Tibial artery (tissue), 4 donors: ENCODE data around the gene RARB.

Experiments used
- DNase-seq, 2 donors: peaks; one replicate each; pipeline ENCODE4 v3.0.0-alpha.2; 2019
- H3K27ac ChIP-seq, 2 donors: fragments of 200-600 bp; sonication (generic) in 1 of 2; 1 replicate in 1 of 2; 2 replicates in 1 of 2; pipeline ENCODE4 v1.5.1; 2018 to 2019; ENCODE audit warnings: mild to moderate bottlenecking in 1 of 2
- H3K27me3 ChIP-seq, 2 donors: fragments of 200-600 bp; sonication (generic) in 1 of 2; one replicate each; pipeline versions ENCODE4 v1.5.1 to v1.6.0; 2016 to 2019
- H3K36me3 ChIP-seq, 3 donors: fragments of 200-600 bp; sonication (generic) in 2 of 3; one replicate each; pipeline ENCODE4 v1.5.1; 2016 to 2019; ENCODE audit warnings: mild to moderate bottlenecking in 2 of 3
- H3K4me1 ChIP-seq, 4 donors: fragments of 200-600 bp; sonication (generic) in 2 of 4; 1 replicate in 3 of 4; 2 replicates in 1 of 4; pipeline ENCODE4 v1.5.1; 2016 to 2019
- H3K4me3 ChIP-seq, 2 donors: fragments of 200-600 bp; sonication (generic) in 1 of 2; 1 replicate in 1 of 2; 2 replicates in 1 of 2; pipeline ENCODE4 v1.5.1; 2018 to 2019; ENCODE audit warnings: mild to moderate bottlenecking in 2 of 2
- H3K9me3 ChIP-seq, 3 donors: fragments of 200-600 bp; sonication (generic) in 1 of 3; one replicate each; pipeline ENCODE4 v1.5.1; 2016 to 2019
- CTCF ChIP-seq, 2 experiments: fragments of 200-600 bp in 1 of 2; fragments of 450-650 bp in 1 of 2; IDR thresholded peaks; one replicate each; pipeline ENCODE4 v1.5.1; 2017 to 2019; ENCODE audit warnings: antibody characterized with exemption in 2 of 2, mild to moderate bottlenecking in 1 of 2, moderate library complexity in 1 of 2
- intact Hi-C: fragments of 100-400 bp; cut with DNase I; formaldehyde crosslinking; loops from one replicate; pipeline ENCODE4 v1.15.0; 2023; ENCODE audit warnings: low total_unique reads

RARB gene

GRCh38 chr3:25385807-25386460 is 42.1 kb upstream of the RARB start:
- no peak overlapping the region for H3K4me3 ChIP-seq
- no peak overlapping the region for H3K27ac ChIP-seq
- H3K27me3 ChIP-seq, result no peaks in the 10 kb centered on the region
- DNase-seq, result no peak
- peaks cover 0 to 3% (median 0%) of the 10 kb centered on the region in 4 donors for H3K4me1 ChIP-seq
- no peaks in the 10 kb centered on the region for H3K9me3 ChIP-seq
- H3K36me3 ChIP-seq, result no peaks in the 10 kb centered on the region
- intact Hi-C loops, result no loop called here
- no peak for TF ChIP-seq CTCF (IDR thresholded peaks at IDR 0.05)

DNA sequence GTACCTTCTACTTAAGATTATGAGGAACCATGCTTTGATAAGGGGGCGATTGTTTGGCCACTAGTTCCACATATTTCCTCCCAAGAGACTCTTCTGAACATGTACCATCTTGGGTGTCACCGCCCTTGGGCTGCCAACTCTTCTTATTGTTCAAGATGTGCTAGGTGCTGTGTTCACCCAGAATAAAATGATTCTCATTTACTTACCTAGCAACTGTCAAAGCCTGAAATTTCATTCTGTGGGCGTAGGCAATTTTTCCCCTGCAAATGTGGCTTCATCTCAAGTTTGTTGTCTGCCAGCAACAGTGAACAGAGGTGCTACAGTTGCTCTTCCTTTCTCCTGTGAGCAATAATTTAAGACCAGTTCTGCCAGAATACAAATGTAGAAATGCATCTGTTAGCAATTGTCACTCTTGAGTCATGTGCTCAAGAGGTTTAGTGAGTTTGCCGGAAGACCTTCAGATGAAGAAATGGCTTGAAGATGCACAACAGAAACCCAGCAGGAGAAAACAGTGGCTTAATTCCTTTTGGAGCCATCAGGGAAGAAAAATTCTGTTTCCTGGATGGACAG is 41.3 kb upstream of the RARB start:
- no peak for DNase-seq
- no peaks in the 10 kb centered on the region for H3K36me3 ChIP-seq
- no peak overlapping the region for H3K27ac ChIP-seq
- no peaks in the 10 kb centered on the region for H3K27me3 ChIP-seq
- no peak for TF ChIP-seq CTCF (IDR thresholded peaks at IDR 0.05)
- intact Hi-C loops, result no loop called here
- no peaks in the 10 kb centered on the region for H3K4me1 ChIP-seq
- H3K9me3 ChIP-seq, result no peaks in the 10 kb centered on the region
- H3K4me3 ChIP-seq, result no peak overlapping the region

- no peak overlapping the region for H3K4me3 ChIP-seq
- no peaks in the 10 kb centered on the region for H3K36me3 ChIP-seq
- DNase-seq, result no peak
- H3K9me3 ChIP-seq, result no peaks in the 10 kb centered on the region
- H3K4me1 ChIP-seq, result no peaks in the 10 kb centered on the region
- no peak for TF ChIP-seq CTCF (IDR thresholded peaks at IDR 0.05)
- intact Hi-C loops, result no loop called here
- H3K27ac ChIP-seq, result no peak overlapping the region
- no peaks in the 10 kb centered on the region for H3K27me3 ChIP-seq
Observed at GRCh38 chr3:25390605-25391004, 37.5 kb upstream of the RARB start.

- Histone ChIP-seq H3K36me3 (no peaks in the 10 kb centered on the region), H3K27ac (no peak overlapping the region), H3K27me3 (no peaks in the 10 kb centered on the region), H3K9me3 (no peaks in the 10 kb centered on the region), H3K4me3 (no peak overlapping the region), H3K4me1 (peaks cover 0 to 6% (median 2%) of the 10 kb centered on the region in 4 donors)
- TF ChIP-seq CTCF (IDR thresholded peaks at IDR 0.05), result no peak
- intact Hi-C loops, result no loop called here
- DNase-seq, result no peak
Observed at GRCh38 chr3:25396251-25396650, 31.8 kb upstream of the RARB start.

DNA sequence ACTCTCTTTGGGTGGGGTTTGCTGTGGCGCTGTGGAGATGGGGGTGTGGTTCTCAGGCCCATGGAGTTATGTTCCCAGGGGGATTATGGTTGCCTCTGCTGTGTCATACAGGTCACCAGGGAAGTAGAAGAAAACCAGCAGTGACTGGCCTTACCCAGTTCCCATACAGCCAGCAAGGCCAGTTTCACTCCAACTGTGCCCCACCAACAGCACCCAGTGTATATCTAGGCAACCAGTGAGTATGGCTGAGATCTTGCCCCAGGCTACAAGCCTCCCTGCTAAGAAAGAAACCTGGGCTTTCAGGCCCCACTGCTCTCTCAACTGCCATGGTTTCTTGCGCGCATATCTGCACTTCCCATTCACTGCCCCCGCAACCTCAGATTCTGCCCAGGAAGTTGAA is 31.4 kb upstream of the RARB start:
- Histone ChIP-seq H3K9me3 (no peaks in the 10 kb centered on the region), H3K27ac (no peak overlapping the region), H3K36me3 (no peaks in the 10 kb centered on the region), H3K27me3 (no peaks in the 10 kb centered on the region), H3K4me3 (no peak overlapping the region), H3K4me1 (peaks cover 0 to 6% (median 2%) of the 10 kb centered on the region in 4 donors)
- intact Hi-C loops, result no loop called here
- DNase-seq, result no peak
- no peak for TF ChIP-seq CTCF (IDR thresholded peaks at IDR 0.05)
